Liver (tissue), 9 donors: ENCODE results near the gene KAT2A. TPM values are rescaled to one million over a fixed set of nuclear protein-coding genes. Genes with fewer than 3 reads are reported as not detected.

ENCODE experiments used
- DNase-seq: peaks from one replicate; pipeline ENCODE4 v3.0.0-alpha.2; 2017; ENCODE audit warnings: low spot score
- H3K27ac ChIP-seq, 2 donors: one replicate each; pipeline ENCODE4 v1.7.0; 2013; ENCODE audit warnings: inconsistent platforms in 2 of 2, low read length in 2 of 2, control low read depth in 1 of 2, low read depth in 1 of 2, mild to moderate bottlenecking in 1 of 2
- H3K27me3 ChIP-seq, 4 donors: one replicate each; pipeline versions ENCODE4 v1.6.1 to v1.7.0; 2013; ENCODE audit warnings: low read length in 3 of 4, inconsistent platforms in 1 of 4, mild to moderate bottlenecking in 1 of 4, moderate library complexity in 1 of 4; ENCODE audit not compliant: control insufficient read depth in 4 of 4, insufficient read depth in 4 of 4
- H3K36me3 ChIP-seq, 4 donors: one replicate each; pipeline versions ENCODE4 v1.6.1 to v1.7.0; 2013; ENCODE audit warnings: low read length in 3 of 4, mild to moderate bottlenecking in 3 of 4, low read depth in 1 of 4, moderate library complexity in 1 of 4; ENCODE audit not compliant: control insufficient read depth in 4 of 4, insufficient read depth in 3 of 4
- H3K4me1 ChIP-seq, 4 donors: one replicate each; pipeline versions ENCODE4 v1.6.1 to v1.7.0; 2013; ENCODE audit warnings: low read length in 3 of 4, mild to moderate bottlenecking in 3 of 4, moderate library complexity in 1 of 4; ENCODE audit not compliant: control insufficient read depth in 4 of 4, insufficient read depth in 4 of 4
- H3K4me3 ChIP-seq, 3 donors: one replicate each; pipeline versions ENCODE4 v1.6.1 to v1.7.0; 2013; ENCODE audit warnings: low read length in 3 of 3, control low read depth in 1 of 3, low read depth in 1 of 3, mild to moderate bottlenecking in 1 of 3
- H3K9ac ChIP-seq, 2 donors: one replicate each; pipeline ENCODE4 v1.7.0; 2013; ENCODE audit warnings: low read length in 2 of 2, mild to moderate bottlenecking in 2 of 2, moderate library complexity in 2 of 2, control low read depth in 1 of 2, low read depth in 1 of 2
- H3K9me3 ChIP-seq, 4 donors: one replicate each; pipeline versions ENCODE4 v1.6.1 to v1.7.0; 2013; ENCODE audit warnings: low read length in 3 of 4; ENCODE audit not compliant: control insufficient read depth in 4 of 4
- CTCF ChIP-seq: fragments of 150-350 bp; IDR thresholded peaks from 2 replicates; pipeline ENCODE4 v1.5.1; 2017; ENCODE audit warnings: improper control_type of control experiment, low read depth, low read length; ENCODE audit not compliant: missing input control
- EGR1 ChIP-seq, 2 donors: IDR thresholded peaks; 2 replicates each; pipeline ENCODE4 v1.6.1; 2016 to 2018; ENCODE audit warnings: antibody characterized with exemption in 2 of 2, low read depth in 2 of 2
- FOXA1 ChIP-seq: IDR thresholded peaks from 2 replicates; pipeline ENCODE4 v1.6.1; 2016; ENCODE audit warnings: antibody characterized with exemption
- FOXA2 ChIP-seq: IDR thresholded peaks from 2 replicates; pipeline ENCODE4 v1.6.1; 2016; ENCODE audit warnings: antibody characterized with exemption
- GABPA ChIP-seq, 2 donors: IDR thresholded peaks in 1 of 2; conservative IDR thresholded peaks in 1 of 2; 2 replicates each; pipeline ENCODE4 v1.6.1; 2016; ENCODE audit warnings: antibody characterized with exemption in 2 of 2, mild to moderate bottlenecking in 1 of 2, moderate library complexity in 1 of 2
- HNF4A ChIP-seq, 2 donors: conservative IDR thresholded peaks; 2 replicates each; pipeline ENCODE4 v1.6.1; 2016; ENCODE audit warnings: antibody characterized with exemption in 2 of 2, mild to moderate bottlenecking in 2 of 2
- HNF4G ChIP-seq: IDR thresholded peaks from 2 replicates; pipeline ENCODE4 v1.6.1; 2016; ENCODE audit warnings: antibody characterized with exemption
- JUND ChIP-seq, 2 donors: IDR thresholded peaks; 2 replicates each; pipeline ENCODE4 v1.6.1; 2016; ENCODE audit warnings: antibody characterized with exemption in 2 of 2
- MAX ChIP-seq: IDR thresholded peaks from 2 replicates; pipeline ENCODE4 v1.6.1; 2016; ENCODE audit warnings: antibody characterized with exemption
- NR2F2 ChIP-seq: IDR thresholded peaks from 2 replicates; pipeline ENCODE4 v1.6.1; 2016; ENCODE audit warnings: antibody characterized with exemption
- RAD21 ChIP-seq, 2 donors: IDR thresholded peaks; 2 replicates each; pipeline ENCODE4 v1.6.1; 2016; ENCODE audit warnings: antibody characterized with exemption in 2 of 2, mild to moderate bottlenecking in 2 of 2
- REST ChIP-seq: IDR thresholded peaks from 2 replicates; pipeline ENCODE4 v1.6.1; 2016; ENCODE audit warnings: antibody characterized with exemption, mild to moderate bottlenecking
- RXRA ChIP-seq, 2 donors: IDR thresholded peaks; 2 replicates each; pipeline ENCODE4 v1.6.1; 2017 to 2018; ENCODE audit warnings: antibody characterized with exemption in 2 of 2, mild to moderate bottlenecking in 1 of 2
- SP1 ChIP-seq: IDR thresholded peaks from 2 replicates; pipeline ENCODE4 v1.6.1; 2018; ENCODE audit warnings: antibody characterized with exemption, mild to moderate bottlenecking
- TAF1 ChIP-seq: conservative IDR thresholded peaks from 2 replicates; pipeline ENCODE4 v1.6.1; 2016; ENCODE audit warnings: antibody characterized with exemption, mild to moderate bottlenecking
- YY1 ChIP-seq: IDR thresholded peaks from 2 replicates; pipeline ENCODE4 v1.6.1; 2016; ENCODE audit warnings: antibody characterized with exemption, mild to moderate bottlenecking
- WGBS: extraction: QIAGEN DNeasy Blood & Tissue Kit; methylation state at CpG from one replicate; pipeline ENCODE4 v1.1.7; 2013; 5-methylcytosine and 5-hydroxymethylcytosine counted together
- polyA plus RNA-seq, 2 donors: library from polyadenylated mRNA; stranded (reverse) in 1 of 2; unstranded in 1 of 2; fragments of 200-250 nt in 1 of 2; fragments of >200 nt in 1 of 2; fragmentation: Nextera tagmentation in 1 of 2; extraction: Ambion mirVana in 1 of 2; gene quantifications; one replicate each; pipeline versions ENCODE4 v1.2.1 to v1.2.3, GENCODE V29; 2013 to 2015
- total RNA-seq, 2 donors: library from RNA; depleted of rRNA; stranded (reverse); fragments of >200 nt; gene quantifications; one replicate each; pipeline ENCODE4 v1.2.3, GENCODE V29; 2014
- TF ChIP-seq, protein P1 (sequence below): IDR thresholded peaks from 2 replicates; pipeline ENCODE4 v1.6.1; 2016; ENCODE audit warnings: antibody characterized with exemption
- TF ChIP-seq, protein P2 (sequence below): IDR thresholded peaks from 2 replicates; pipeline ENCODE4 v1.6.1; 2016; ENCODE audit warnings: antibody characterized with exemption
- donor health status: healthy.
- donor health status: healthy.
- donor health status: healthy.
- donor health status: healthy.
- donor health status: healthy.

KAT2A gene
- total and polyA plus RNA-seq, 4 donors = 5.1 to 14.4 (median 9.6) TPM

GRCh38 chr17:42071810-42072209 is 49.4 kb downstream of the KAT2A start:
- Histone ChIP-seq H3K9me3 (no peaks in the 10 kb centered on the region), H3K4me3 (peak overlapping the region in 1 of 3 donors; percentile 47), H3K9ac (no peak overlapping the region), H3K27me3 (no peaks in the 10 kb centered on the region), H3K27ac (no peak overlapping the region), H3K4me1 (peaks cover 3 to 8% (median 6%) of the 10 kb centered on the region in 4 donors), H3K36me3 (no peaks in the 10 kb centered on the region)
- DNase-seq = no peak
- TF ChIP-seq RAD21 (IDR thresholded peaks at IDR 0.05) = no peak
- no peak for TF ChIP-seq HNF4A (conservative IDR thresholded peaks at IDR 0.05)
- TF ChIP-seq GABPA (IDR thresholded peaks at IDR 0.05 in 1 of 2, conservative IDR thresholded peaks at IDR 0.05 in 1 of 2) = no peak
- TF ChIP-seq NR2F2 = no peak
- TF ChIP-seq SP1 = no peak
- TF ChIP-seq EGR1 (IDR thresholded peaks at IDR 0.05; ENCODE audit: low read depth in 2 of 2) = no peak
- TF ChIP-seq MAX = no peak
- TF ChIP-seq TAF1 = no peak
- no peak for TF ChIP-seq FOXA2
- TF ChIP-seq RXRA (IDR thresholded peaks at IDR 0.05) = no peak
- no peak for TF ChIP-seq JUND (IDR thresholded peaks at IDR 0.05)
- no peak for TF ChIP-seq FOXA1
- 34% methylated on average over 3 of the region's 3 CpGs for WGBS

DNA sequence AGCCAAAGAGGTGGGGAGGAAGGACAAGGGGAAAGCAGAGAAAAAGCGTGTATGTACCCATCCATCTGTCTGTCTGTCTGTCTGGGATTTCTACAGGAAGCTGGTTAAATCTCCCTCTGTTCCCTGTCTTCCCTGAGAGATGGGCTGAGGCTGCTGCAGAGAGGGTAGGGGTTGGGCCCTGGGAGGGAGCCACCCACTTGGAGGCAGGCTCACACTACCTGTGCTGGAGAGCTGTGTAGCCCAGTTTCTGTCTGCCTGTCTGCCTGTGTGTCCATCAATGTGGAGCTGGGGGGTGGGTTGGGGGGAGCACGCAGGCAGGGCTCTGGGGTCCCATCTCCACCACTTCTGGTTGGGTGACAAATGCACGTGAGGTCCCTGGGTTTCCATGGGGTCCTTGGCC is 52.2 kb downstream of the KAT2A start:
- H3K4me3 ChIP-seq = no peak overlapping the region
- peaks cover 3 to 8% (median 6%) of the 10 kb centered on the region in 4 donors for H3K4me1 ChIP-seq
- TF ChIP-seq GABPA (IDR thresholded peaks at IDR 0.05 in 1 of 2, conservative IDR thresholded peaks at IDR 0.05 in 1 of 2) (no peak), JUND (IDR thresholded peaks at IDR 0.05) (no peak), SP1 (no peak), EGR1 (IDR thresholded peaks at IDR 0.05; ENCODE audit: low read depth in 2 of 2) (no peak), NR2F2 (no peak), RXRA (IDR thresholded peaks at IDR 0.05) (no peak), MAX (no peak), TAF1 (no peak), HNF4G (no peak), FOXA1 (no peak), YY1 (no peak), CTCF (no peak), RAD21 (IDR thresholded peaks at IDR 0.05) (no peak), FOXA2 (no peak), HNF4A (conservative IDR thresholded peaks at IDR 0.05) (no peak), REST (no peak)
- TF ChIP-seq, protein P1, sequence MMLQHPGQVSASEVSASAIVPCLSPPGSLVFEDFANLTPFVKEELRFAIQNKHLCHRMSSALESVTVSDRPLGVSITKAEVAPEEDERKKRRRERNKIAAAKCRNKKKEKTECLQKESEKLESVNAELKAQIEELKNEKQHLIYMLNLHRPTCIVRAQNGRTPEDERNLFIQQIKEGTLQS = no peak
- TF ChIP-seq, protein P2, sequence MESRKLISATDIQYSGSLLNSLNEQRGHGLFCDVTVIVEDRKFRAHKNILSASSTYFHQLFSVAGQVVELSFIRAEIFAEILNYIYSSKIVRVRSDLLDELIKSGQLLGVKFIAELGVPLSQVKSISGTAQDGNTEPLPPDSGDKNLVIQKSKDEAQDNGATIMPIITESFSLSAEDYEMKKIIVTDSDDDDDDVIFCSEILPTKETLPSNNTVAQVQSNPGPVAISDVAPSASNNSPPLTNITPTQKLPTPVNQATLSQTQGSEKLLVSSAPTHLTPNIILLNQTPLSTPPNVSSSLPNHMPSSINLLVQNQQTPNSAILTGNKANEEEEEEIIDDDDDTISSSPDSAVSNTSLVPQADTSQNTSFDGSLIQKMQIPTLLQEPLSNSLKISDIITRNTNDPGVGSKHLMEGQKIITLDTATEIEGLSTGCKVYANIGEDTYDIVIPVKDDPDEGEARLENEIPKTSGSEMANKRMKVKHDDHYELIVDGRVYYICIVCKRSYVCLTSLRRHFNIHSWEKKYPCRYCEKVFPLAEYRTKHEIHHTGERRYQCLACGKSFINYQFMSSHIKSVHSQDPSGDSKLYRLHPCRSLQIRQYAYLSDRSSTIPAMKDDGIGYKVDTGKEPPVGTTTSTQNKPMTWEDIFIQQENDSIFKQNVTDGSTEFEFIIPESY = no peak
- DNase-seq = no peak
- WGBS = 82% methylated on average over 3 of the region's 3 CpGs
- no peaks in the 10 kb centered on the region for H3K36me3 ChIP-seq
- no peak overlapping the region for H3K9ac ChIP-seq
- H3K27me3 ChIP-seq = no peaks in the 10 kb centered on the region
- no peaks in the 10 kb centered on the region for H3K9me3 ChIP-seq
- H3K27ac ChIP-seq = no peak overlapping the region
